Upper lobe of left lung (tissue), 6 donors: ENCODE data around the gene ANKFY1. TPM values are rescaled to one million over a fixed set of nuclear protein-coding genes. Genes with fewer than 3 reads are reported as not detected.

ENCODE experiments used
- ATAC-seq, 2 donors: fragments of 200-7000 bp; cut with Tn5 transposase; one replicate each; pipeline ENCODE4 v1.9.1; 2022; ENCODE audit warnings: mild to moderate bottlenecking in 2 of 2, moderate library complexity in 2 of 2; ENCODE audit not compliant: low FRiP score in 2 of 2
- DNase-seq, 2 donors: peaks; one replicate each; pipeline ENCODE4 v3.0.0-alpha.2; 2019 to 2020
- H3K27ac ChIP-seq, 4 donors: fragments of 200-600 bp; sonication (generic); one replicate each; pipeline ENCODE4 v1.5.1; 2016 to 2019
- H3K27me3 ChIP-seq, 4 donors: fragments of 200-600 bp; sonication (generic); one replicate each; pipeline ENCODE4 v1.5.1; 2017 to 2019
- H3K36me3 ChIP-seq, 4 donors: fragments of 200-600 bp; sonication (generic); one replicate each; pipeline ENCODE4 v1.5.1; 2016 to 2019
- H3K4me1 ChIP-seq, 4 donors: fragments of 200-600 bp; sonication (generic); one replicate each; pipeline ENCODE4 v1.5.1; 2018 to 2019
- H3K4me3 ChIP-seq, 4 donors: fragments of 200-600 bp; sonication (generic); one replicate each; pipeline ENCODE4 v1.5.1; 2017 to 2019; ENCODE audit warnings: mild to moderate bottlenecking in 2 of 4, moderate library complexity in 1 of 4
- H3K9me3 ChIP-seq, 4 donors: fragments of 200-600 bp; sonication (generic); one replicate each; pipeline ENCODE4 v1.5.1; 2018 to 2019
- EP300 ChIP-seq, 4 donors: sonication (generic); formaldehyde crosslinking; IDR thresholded peaks; one replicate each; pipeline ENCODE4 v1.5.1; 2017; ENCODE audit warnings: antibody characterized with exemption in 4 of 4, control low read depth in 2 of 4
- POLR2A ChIP-seq, 4 donors: fragments of 450-650 bp; IDR thresholded peaks; one replicate each; pipeline ENCODE4 v1.5.1; 2016 to 2017; ENCODE audit warnings: antibody characterized with exemption in 4 of 4, mild to moderate bottlenecking in 2 of 4
- POLR2AphosphoS5 ChIP-seq, 2 donors: sonication (generic); formaldehyde crosslinking; IDR thresholded peaks; one replicate each; pipeline ENCODE4 v1.5.1; 2017; ENCODE audit warnings: antibody characterized with exemption in 2 of 2
- WGBS, 2 donors: methylation state at CpG; one replicate each; pipeline ENCODE4 v1.1.5; 2017 to 2018; 5-methylcytosine and 5-hydroxymethylcytosine counted together
- total RNA-seq, 6 donors: library from RNA; depleted of rRNA in 4 of 6; stranded (reverse); fragments of >200 nt in 4 of 6; gene quantifications; one replicate each; pipeline versions ENCODE4 v1.1.0 to v1.2.1, GENCODE V29; 2016 to 2021
- TF ChIP-seq, protein P1 (sequence below), 6 experiments: fragments of 450-650 bp in 4 of 6; fragments of 200-600 bp in 2 of 6; sonication (generic) in 2 of 6; IDR thresholded peaks; one replicate each; pipeline ENCODE4 v1.5.1; 2016 to 2019; ENCODE audit warnings: antibody characterized with exemption in 6 of 6
- donor health status: DM: no; HTN: no; CAD: no; lungs with moderate emphysema.
- donor health status: DM: no; HTN: yes; CAD: no; lungs with severe emphysema.

Gene ANKFY1
- total RNA-seq, 6 donors from 2014 or later: 58.7 to 92.2 (median 60.9) TPM

GRCh38 chr17:4172356-4172755, 91.4 kb downstream of the ANKFY1 start:
- H3K9me3 ChIP-seq: no peaks in the 10 kb centered on the region
- H3K4me3 ChIP-seq: no peak overlapping the region
- no peak overlapping the region for H3K27ac ChIP-seq
- no peaks in the 10 kb centered on the region for H3K4me1 ChIP-seq
- no peak for TF ChIP-seq EP300 (IDR thresholded peaks at IDR 0.05)
- TF ChIP-seq POLR2AphosphoS5 (IDR thresholded peaks at IDR 0.05): no peak
- TF ChIP-seq POLR2A (IDR thresholded peaks at IDR 0.05): no peak
- TF ChIP-seq, protein P1, sequence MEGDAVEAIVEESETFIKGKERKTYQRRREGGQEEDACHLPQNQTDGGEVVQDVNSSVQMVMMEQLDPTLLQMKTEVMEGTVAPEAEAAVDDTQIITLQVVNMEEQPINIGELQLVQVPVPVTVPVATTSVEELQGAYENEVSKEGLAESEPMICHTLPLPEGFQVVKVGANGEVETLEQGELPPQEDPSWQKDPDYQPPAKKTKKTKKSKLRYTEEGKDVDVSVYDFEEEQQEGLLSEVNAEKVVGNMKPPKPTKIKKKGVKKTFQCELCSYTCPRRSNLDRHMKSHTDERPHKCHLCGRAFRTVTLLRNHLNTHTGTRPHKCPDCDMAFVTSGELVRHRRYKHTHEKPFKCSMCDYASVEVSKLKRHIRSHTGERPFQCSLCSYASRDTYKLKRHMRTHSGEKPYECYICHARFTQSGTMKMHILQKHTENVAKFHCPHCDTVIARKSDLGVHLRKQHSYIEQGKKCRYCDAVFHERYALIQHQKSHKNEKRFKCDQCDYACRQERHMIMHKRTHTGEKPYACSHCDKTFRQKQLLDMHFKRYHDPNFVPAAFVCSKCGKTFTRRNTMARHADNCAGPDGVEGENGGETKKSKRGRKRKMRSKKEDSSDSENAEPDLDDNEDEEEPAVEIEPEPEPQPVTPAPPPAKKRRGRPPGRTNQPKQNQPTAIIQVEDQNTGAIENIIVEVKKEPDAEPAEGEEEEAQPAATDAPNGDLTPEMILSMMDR (IDR thresholded peaks at IDR 0.05): no peak
- 90 to 96% methylated on average over 12 of the region's 12 CpGs for WGBS, 2 donors
- H3K27me3 ChIP-seq: no peaks in the 10 kb centered on the region
- H3K36me3 ChIP-seq: peaks cover 59 to 100% (median 87%) of the 10 kb centered on the region in 4 donors
- DNase-seq (no peak), ATAC-seq (no peak)

GRCh38 chr17:4170639-4171280, 93.0 kb downstream of the ANKFY1 start:
- H3K27me3 ChIP-seq: no peaks in the 10 kb centered on the region
- H3K27ac ChIP-seq: no peak overlapping the region
- DNase-seq (peak in 1 of 2 donors; percentile 76), ATAC-seq (no peak)
- no peaks in the 10 kb centered on the region for H3K9me3 ChIP-seq
- WGBS, 2 donors: 93 to 95% methylated on average over 16 to 27 of the region's 27 CpGs
- peaks cover 54 to 97% (median 80%) of the 10 kb centered on the region in 4 donors for H3K36me3 ChIP-seq
- TF ChIP-seq POLR2AphosphoS5 (IDR thresholded peaks at IDR 0.05): no peak
- TF ChIP-seq EP300 (IDR thresholded peaks at IDR 0.05): no peak
- H3K4me3 ChIP-seq: no peak overlapping the region
- no peaks in the 10 kb centered on the region for H3K4me1 ChIP-seq

DNA sequence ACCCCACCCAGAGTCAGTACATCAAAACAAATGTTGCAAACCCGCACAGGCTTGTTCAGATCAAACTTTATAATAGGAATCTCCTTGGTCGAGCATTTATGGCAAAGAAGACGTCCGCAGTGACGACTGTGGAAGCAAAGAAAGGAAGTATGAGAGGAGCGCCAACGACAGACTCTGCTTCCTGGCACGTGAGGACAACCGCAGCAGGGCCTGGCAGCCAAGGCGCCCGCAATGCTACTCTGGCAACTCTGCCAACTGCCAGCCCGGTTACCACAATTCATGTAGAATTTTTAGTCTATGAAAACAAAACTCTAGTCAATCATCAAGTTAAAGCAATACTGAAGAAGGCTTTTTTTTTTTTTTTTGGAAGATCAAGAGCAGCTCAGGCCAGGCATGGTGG, 96.0 kb downstream of the ANKFY1 start:
- Histone ChIP-seq H3K4me3 (no peak overlapping the region), H3K9me3 (no peaks in the 10 kb centered on the region), H3K27me3 (no peaks in the 10 kb centered on the region), H3K36me3 (peaks cover 46 to 91% (median 71%) of the 10 kb centered on the region in 4 donors), H3K27ac (no peak overlapping the region), H3K4me1 (no peaks in the 10 kb centered on the region)
- peak in 1 of 2 donors; percentile 45 for ATAC-seq
- TF ChIP-seq EP300 (IDR thresholded peaks at IDR 0.05) (no peak), POLR2AphosphoS5 (IDR thresholded peaks at IDR 0.05) (no peak), POLR2A (IDR thresholded peaks at IDR 0.05) (no peak)
- TF ChIP-seq, protein P1 (IDR thresholded peaks at IDR 0.05): no peak
- WGBS, 2 donors: 80 to 84% methylated on average over 12 of the region's 12 CpGs
- DNase-seq: peak in 1 of 2 donors; percentile 26

GRCh38 chr17:4166419-4166818, 97.4 kb downstream of the ANKFY1 start:
- DNase-seq (no peak), ATAC-seq (no peak)
- peaks cover 35 to 78% (median 57%) of the 10 kb centered on the region in 4 donors for H3K36me3 ChIP-seq
- H3K27me3 ChIP-seq: no peaks in the 10 kb centered on the region
- peaks cover 4 to 12% (median 11%) of the 10 kb centered on the region in 4 donors for H3K4me1 ChIP-seq
- no peak overlapping the region for H3K27ac ChIP-seq
- WGBS, 2 donors: 90 to 92% methylated on average over 8 of the region's 8 CpGs
- TF ChIP-seq EP300 (IDR thresholded peaks at IDR 0.05) (no peak), POLR2AphosphoS5 (IDR thresholded peaks at IDR 0.05) (no peak), POLR2A (IDR thresholded peaks at IDR 0.05) (no peak)
- TF ChIP-seq, protein P1 (IDR thresholded peaks at IDR 0.05): no peak
- H3K4me3 ChIP-seq: no peak overlapping the region
- H3K9me3 ChIP-seq: no peaks in the 10 kb centered on the region

DNA sequence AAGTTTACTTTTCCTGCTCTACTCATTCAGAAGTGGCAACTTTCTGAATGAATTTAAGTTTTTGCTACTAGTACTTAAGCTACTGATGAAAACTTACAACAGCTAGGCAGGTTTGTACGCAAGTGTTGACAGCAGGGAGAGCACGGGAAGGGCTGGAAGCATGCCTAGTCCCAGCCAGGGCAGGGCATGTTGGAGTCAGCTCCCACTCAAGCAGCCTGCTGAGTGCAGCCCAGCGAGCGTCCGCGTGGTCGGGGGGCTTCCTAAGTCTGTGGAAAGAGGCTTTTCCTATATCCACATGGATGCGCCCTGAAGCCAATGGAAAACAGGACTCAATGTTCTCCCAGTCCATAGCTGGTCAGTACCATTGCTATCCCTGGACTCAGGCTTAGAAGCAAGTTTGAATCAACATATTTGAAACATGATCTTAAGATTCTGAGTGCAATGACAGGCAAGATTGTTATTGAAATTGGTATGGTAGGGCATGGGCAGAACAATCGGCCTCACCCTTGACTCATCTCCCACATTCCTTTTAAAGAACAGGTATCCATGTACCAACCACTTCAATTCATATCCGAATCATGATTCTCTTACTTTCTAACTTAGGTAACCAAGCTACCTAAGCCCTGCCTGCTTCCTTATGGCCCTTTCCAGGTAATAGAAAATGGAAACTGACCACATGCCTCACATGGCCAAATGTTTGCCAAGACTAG, 98.3 kb downstream of the ANKFY1 start:
- peaks cover 29 to 68% (median 47%) of the 10 kb centered on the region in 4 donors for H3K36me3 ChIP-seq
- no peaks in the 10 kb centered on the region for H3K27me3 ChIP-seq
- DNase-seq (no peak), ATAC-seq (no peak)
- peaks cover 4 to 16% (median 14%) of the 10 kb centered on the region in 4 donors for H3K4me1 ChIP-seq
- no peak overlapping the region for H3K4me3 ChIP-seq
- TF ChIP-seq, protein P1 (IDR thresholded peaks at IDR 0.05): no peak
- TF ChIP-seq EP300 (IDR thresholded peaks at IDR 0.05) (no peak), POLR2AphosphoS5 (IDR thresholded peaks at IDR 0.05) (no peak), POLR2A (IDR thresholded peaks at IDR 0.05) (no peak)
- H3K9me3 ChIP-seq: no peaks in the 10 kb centered on the region
- no peak overlapping the region for H3K27ac ChIP-seq
- 84 to 90% methylated on average over 9 to 10 of the region's 10 CpGs for WGBS, 2 donors
